T-helper 9 cell (primary cell): Measurements from ENCODE around the gene SLIT3.

Experiments used
- DNase-seq: peaks from one replicate; pipeline ENCODE4 v3.0.0-alpha.2; 2020

Gene SLIT3

DNA sequence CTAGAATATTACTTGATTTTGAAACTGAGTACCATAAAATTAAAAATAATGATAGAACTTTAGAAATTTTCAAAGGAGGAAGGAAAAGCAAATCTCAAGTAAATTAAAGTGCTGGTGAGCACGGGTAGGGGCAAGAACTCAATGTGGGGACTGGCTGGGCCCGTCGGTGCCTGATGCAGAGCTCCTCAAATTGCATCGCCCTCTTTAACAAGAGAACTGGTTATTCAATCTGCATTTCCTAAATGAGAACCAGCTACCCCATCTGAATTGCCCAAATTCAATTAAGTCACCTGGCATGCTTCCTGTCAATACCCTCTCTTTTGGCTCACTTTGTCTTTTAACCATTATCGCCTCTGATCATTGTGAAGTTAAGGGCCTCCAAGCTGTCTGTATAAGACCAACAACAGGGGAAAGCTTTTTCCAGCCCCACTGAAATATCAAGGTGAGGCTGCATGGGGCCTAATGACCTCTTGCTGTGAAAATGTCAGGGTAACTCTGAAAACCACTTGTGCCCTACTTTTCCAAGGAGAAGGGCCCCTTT, 316.7 kb downstream of the SLIT3 start:
- no peak for DNase-seq

- DNase-seq, result no peak
Observed at GRCh38 chr5:168979135-168979534, 321.8 kb downstream of the SLIT3 start.

DNA sequence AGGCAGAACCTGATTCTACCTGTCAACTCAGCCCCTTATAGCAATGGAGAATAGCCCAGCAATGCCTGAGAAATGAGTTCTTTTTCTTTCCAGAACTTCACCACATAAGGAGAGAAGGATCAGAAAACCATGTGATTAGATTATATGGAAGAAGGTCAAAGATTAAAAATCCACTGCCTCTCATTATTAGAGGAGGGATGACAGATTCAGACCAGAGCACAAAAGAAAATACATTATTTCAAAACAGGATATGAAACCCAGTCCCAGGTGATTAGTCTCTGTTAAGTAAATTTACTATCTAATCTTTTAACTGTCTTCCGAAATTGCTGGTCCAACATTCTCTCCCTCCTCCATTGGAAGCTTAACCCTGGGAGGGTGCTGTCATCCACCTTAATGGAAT, 322.4 kb downstream of the SLIT3 start:
- DNase-seq, result no peak

DNA sequence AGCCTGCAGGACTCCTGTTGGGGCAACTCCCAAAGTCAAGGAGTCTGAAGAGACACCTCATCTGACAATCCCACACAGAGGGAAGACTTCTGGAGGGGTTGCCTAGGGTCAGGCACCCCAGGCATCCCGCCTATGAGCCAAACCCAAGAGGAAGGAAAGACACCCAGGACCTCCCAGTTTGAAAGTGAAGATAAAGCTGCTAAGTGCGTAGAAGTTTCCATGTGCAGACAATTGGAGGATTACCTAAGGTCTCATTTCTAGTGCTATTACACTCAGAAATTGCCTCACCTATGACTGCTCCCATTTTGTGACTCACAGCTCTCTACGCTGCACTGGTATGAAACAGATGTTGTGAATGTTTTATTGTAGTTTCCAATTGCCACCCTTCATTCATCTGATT, 322.9 kb downstream of the SLIT3 start:
- no peak for DNase-seq

DNA sequence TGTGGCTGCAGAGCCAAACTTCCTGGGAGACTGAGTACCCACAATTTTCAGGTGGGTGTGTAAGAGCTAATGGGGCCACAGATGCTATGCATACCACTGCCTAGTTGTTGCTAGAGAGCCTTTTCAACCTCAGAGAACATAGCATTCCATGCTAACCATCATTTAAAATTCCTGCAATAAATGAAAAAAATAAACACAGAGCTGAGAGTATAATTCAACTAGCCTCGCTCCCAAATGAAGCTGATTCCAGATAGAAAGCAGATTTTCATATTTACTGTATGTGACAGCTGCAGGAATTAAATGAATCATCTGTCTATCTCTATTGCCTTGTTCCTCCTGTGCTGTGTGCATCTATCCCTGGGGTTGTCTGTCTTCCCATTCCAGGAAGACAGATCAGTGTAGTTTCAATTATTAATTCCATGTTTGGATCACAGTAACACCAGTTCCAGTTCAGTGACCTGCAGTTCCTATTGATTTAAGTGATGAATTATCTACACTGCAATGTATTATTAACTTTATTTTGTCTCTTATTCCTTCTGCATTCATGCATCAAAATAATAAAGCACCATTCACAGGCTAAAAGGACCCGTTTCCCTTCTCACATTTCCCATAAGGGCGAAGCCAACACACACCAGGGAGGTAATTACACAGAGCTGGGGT, 324.5 kb downstream of the SLIT3 start:
- no peak for DNase-seq

DNA sequence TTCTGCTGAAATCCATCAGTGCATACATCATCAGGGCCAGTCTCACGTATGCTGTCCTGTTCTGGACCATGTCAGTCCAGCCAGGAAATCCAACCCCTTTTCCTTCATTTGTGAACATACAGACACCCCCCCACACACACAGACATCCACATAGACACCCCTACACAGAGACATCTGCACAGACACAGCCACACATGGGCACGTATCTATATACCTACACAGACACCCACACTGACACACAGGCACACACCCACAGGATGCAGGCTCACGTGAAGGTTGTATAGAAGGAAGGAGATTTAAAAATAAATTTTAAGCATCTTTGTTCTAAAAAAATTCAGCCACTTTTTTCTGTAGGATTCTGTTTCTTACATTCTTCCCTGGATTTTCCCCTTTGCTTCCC, 325.6 kb downstream of the SLIT3 start:
- no peak for DNase-seq

DNA sequence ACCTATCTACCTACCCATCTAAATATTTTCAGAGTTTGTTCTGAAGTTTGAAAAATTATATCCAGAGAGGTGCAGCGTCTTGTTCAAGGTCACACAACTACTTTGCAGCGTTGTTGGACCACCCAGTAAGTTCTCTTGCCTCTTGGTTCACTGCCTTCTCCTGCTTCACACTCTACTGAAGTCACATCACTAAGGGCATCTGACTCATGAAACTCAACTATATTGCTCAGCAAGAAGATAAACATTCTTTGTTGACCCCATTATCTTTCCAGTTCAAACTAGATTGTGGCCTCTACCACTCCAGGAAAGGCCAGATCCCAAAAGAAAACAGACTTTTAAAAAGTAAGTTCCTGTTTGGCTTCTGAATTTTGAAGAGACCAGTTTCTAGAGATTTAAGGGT, 326.9 kb downstream of the SLIT3 start:
- no peak for DNase-seq

DNA sequence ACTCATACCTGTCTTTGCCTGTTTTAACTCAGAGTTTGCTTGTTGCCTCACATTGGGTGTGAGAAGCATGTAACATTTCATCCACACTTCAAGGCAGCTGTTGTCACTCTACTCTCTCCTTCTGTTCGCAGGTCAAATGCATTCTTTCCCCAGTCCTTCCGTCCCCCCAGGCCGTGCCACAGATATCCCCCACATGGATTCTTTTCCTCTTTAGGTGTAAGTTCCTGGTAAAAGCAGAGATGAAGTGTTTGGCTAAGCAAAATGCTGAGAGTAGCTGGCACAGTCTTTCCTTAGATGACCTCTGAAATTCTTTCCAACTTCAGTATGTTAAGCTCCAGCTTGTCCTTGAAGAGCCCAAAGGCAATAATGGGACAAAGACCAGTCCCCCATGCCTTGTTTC, 328.2 kb downstream of the SLIT3 start:
- DNase-seq, result no peak

GRCh38 chr5:168971100-168971499, 329.8 kb downstream of the SLIT3 start:
- no peak for DNase-seq

DNA sequence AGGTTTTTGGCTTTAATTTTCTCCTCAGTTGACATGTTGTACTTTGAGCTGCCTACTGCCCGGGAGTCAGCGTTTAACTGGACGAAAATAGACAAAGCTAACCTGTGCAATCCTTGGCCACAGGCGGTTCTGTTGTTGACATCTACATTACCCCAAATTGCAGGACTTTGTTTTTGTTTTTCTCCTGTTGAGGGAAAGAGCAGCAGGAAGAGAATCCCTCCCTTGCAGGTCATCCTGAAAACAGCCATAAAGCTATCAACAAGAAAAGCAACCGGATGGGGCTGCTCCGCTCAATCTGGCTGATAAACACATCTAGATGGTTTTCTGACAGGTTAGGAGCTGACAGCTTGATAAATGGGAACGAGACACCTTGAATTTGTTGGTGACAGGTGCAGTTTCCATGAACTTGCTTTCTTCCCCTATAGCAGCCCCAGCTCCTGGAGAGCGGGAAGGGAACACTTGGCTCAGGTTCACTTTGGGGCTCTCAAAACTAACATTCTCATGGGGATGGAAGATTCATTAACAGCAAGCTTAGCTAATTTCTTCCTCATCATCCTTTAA, 331.5 kb downstream of the SLIT3 start:
- no peak for DNase-seq

GRCh38 chr5:168967882-168968620, 332.9 kb downstream of the SLIT3 start:
- no peak for DNase-seq

- DNase-seq, result no peak
Observed at GRCh38 chr5:168965638-168966037, 335.3 kb downstream of the SLIT3 start.

GRCh38 chr5:168964182-168964581, 336.8 kb downstream of the SLIT3 start:
- no peak for DNase-seq

DNA sequence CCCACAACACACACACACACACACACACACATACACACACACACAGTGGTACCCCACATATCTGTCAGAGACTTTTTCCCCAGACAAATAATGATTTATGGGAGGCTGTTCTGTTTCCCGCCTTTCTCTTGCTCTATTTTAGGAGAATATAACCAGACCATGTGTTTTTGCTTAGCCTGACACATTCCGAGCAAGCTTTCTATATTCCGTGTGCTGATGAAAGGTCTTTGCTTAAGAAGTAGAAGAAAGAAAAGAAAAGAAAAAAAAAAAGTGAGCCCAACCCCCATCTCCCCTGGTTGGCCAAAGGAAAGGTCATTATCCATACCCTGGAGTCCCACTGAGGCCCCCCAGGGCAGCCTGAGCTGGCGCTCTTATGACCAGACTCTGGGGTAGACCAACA, 338.6 kb downstream of the SLIT3 start:
- DNase-seq, result no peak

DNA sequence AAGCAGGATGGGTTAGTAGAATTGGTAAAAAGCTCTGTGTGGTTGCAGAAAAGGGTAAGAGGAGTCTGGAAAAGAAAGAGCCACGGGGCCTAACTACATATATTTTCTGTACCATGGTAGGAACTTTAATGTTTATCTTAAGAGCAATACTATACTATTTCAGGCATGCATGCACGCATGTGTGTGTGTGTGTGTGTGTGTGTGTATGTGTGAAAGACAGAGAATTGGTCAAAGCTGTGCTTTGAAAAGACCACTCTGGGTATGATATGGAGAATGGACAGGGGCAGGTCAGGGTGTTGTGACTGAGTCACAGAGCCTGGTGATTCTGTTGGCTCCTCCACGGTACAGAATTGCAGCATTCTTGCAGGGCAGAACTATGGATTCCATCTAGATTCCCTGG, 339.3 kb downstream of the SLIT3 start:
- no peak for DNase-seq

GRCh38 chr5:168960497-168960896, 340.4 kb downstream of the SLIT3 start:
- no peak for DNase-seq

DNA sequence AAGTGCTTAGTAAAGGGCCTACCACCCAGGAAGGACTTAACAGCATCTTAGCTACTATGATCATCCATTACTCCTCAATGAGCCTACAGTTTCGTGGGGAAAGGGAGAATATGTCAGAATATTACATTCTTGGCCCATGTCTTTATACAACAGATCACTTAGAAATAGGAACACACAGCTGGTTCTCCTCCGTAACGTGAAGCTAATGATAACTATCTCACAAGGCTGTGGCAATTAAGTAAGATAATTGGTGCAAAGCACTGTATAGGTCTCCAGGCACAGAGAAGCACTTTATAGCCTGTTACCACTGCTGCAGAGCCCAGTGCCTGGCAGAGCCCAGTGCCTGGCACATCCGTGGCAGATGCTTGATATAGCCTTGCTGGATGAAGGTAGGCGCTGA, 347.6 kb downstream of the SLIT3 start:
- no peak for DNase-seq

- no peak for DNase-seq
Observed at GRCh38 chr5:168952196-168952595, 348.7 kb downstream of the SLIT3 start.

DNA sequence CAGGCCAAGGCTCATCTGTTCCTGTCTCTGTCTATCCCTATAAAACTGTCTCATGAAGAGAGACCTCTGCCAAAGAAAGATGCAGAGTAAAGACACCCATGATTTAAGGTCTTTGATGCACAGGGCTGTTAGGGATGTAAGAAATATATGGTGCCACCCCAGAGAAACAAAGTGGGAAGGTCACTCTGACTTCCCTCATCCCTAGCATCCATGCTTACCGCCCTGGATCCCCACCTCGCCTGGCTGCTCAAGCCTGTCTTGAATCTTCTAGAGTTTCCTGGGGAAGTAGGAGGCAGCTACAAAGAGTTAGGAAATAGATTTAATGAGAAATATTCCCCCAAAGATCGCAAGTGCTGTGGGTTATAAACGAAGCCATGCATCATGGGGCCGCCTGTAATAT, 349.2 kb downstream of the SLIT3 start:
- no peak for DNase-seq

GRCh38 chr5:168951356-168951755, 349.6 kb downstream of the SLIT3 start:
- no peak for DNase-seq

GRCh38 chr5:168950241-168950951, 350.5 kb downstream of the SLIT3 start:
- DNase-seq, result no peak

GRCh38 chr5:168948746-168949145, 352.2 kb downstream of the SLIT3 start:
- no peak for DNase-seq

- DNase-seq, result no peak
Observed at GRCh38 chr5:168947212-168947868, 353.6 kb downstream of the SLIT3 start.
